Measurements from ENCODE around the gene FIG4.

DNA sequence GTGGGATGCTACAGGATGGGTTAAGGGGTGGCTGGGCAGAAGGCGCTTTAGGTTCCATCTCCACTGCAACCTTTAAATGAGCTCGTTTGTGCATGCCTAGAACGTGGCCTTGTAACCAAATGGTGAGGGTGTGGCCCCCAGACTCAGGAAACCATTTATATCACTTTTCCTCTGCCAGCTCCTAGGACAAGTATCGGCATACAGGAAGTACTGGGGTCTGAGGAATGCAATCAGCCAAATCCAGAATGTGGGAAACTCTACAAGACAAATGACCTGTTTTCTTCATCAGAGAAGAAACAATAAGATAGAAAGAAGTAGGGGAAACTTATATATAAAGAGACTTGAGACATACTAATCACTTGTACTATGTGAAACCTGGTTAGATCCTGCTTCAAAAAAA lies 21.3 kb upstream of the FIG4 start:
- TF ChIP-seq, protein P1, sequence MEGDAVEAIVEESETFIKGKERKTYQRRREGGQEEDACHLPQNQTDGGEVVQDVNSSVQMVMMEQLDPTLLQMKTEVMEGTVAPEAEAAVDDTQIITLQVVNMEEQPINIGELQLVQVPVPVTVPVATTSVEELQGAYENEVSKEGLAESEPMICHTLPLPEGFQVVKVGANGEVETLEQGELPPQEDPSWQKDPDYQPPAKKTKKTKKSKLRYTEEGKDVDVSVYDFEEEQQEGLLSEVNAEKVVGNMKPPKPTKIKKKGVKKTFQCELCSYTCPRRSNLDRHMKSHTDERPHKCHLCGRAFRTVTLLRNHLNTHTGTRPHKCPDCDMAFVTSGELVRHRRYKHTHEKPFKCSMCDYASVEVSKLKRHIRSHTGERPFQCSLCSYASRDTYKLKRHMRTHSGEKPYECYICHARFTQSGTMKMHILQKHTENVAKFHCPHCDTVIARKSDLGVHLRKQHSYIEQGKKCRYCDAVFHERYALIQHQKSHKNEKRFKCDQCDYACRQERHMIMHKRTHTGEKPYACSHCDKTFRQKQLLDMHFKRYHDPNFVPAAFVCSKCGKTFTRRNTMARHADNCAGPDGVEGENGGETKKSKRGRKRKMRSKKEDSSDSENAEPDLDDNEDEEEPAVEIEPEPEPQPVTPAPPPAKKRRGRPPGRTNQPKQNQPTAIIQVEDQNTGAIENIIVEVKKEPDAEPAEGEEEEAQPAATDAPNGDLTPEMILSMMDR (conservative IDR thresholded peaks at IDR 0.05; ENCODE audit: low read depth, low read length), result no peak
- no peak for TF ChIP-seq EZH2 (IDR thresholded peaks at IDR 0.05; ENCODE audit: borderline replicate concordance, low read depth, low read length, poor library complexity, severe bottlenecking)

All from A673 (cell line).